HG02610 (cell line): ENCODE results near the gene KLF6.
"Not testable (repeated sequence)": the region's sequence is repeated elsewhere in the genome, so short reads cannot be mapped to it uniquely, and the experiment has no call there.

Experiments
- ATAC-seq: cut with Tn5 transposase; IDR thresholded peaks from one replicate; pipeline ENCODE4 v1.9.1; 2021; ENCODE audit warnings: mild to moderate bottlenecking, moderate library complexity; ENCODE audit not compliant: unreplicated experiment

KLF6 gene

DNA sequence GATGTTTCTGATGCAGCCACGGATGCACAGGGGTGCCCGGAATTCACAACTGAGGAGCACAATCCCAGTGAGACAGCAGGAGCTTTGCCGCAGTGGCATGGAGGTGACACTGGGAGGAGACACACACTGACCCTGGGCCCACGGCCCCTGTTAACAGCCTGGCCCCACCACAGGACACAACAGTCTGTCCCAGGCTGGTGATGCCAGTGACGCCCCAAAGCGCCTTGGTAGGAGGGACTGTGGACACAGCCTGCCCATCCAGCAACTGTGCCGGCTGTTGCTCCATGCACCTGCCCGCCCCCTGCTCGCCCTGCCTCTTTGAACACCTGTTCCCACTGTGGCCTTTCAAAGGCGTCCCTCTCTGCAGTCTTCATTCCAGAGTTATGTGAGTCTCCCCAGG is 49.8 kb downstream of the KLF6 start:
- no peak for ATAC-seq

DNA sequence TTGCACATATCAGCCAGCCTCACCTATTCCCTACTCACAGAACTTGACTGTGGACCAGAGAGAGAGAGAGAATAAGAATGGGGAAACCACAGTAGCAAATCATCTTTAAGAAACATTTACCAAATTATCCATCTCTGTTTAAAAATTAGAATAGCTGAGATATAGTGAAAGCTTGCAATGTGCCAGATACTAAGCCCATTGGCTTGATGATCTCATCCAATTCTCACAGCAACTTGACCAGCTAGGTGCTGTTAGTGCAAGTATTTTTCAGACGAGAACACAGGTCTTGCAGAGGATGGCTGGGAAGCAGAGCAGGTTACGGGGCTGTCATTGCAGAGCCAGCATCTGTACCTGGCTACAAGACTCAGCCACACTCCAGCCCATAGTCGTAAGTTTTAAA is 50.9 kb downstream of the KLF6 start:
- ATAC-seq: no peak

DNA sequence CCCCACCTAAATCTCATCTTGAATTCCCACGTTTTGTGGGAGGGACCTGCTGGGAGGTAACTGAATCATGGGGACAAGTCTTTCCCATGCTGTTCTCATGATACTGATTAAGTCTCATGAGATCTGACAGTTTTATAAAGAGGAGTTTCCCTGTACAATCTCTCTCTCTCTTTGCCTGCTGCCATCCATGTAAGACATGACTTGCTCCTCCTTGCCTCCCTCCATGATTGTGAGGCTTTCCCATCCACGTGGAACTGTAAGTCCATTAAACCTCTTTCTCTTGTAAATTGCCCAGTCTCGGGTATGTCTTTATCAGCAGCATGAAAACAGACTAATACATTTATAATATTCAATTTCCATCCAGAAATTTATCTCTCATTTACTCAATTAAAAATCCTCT is 52.8 kb downstream of the KLF6 start:
- not testable (repeated sequence) for ATAC-seq

DNA sequence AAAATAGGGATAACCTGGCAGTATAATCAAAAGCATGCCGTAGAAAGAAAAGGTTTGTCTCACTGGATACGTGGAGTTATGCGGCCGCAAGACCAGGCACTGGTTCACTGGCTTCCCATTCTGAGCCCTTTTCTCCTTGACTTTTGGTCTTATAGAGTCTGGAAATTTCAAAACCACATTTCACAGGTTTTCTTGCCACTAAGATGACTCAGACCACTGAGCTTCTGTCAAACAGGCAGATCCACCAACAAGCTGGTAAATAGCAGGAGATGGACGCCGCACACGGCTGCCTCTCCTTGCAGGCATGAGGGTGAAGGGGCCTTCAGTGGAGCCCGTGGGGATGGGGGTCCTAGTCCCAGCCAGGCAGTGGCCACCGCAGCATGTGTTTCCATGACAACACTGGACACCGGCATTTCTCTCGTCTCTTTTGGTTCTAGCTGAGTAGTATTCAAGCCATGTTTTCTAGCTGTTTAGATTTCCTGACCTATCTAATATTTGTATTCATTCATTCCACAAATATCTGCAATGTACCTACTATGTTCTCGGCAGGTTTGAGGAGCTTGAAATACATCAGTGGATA is 55.5 kb downstream of the KLF6 start:
- no peak for ATAC-seq

DNA sequence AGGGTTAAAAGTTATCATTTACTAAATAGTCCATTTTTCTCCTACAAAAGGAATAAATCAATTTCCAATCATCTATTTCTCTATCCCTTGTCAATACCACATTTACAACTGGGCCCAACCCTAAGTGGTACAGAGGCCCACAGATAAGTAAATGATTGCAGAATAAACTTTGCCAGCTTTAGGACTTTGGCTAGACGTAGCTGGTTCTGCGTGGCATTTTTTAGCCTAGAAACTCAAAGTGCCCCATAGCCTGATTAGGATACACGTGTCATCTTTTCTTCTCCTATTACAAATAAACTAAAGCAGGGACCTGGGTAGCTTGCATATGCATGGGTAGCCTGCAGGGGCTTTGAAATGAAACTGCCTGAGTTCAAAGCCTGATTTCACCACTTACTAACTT is 56.4 kb downstream of the KLF6 start:
- no peak for ATAC-seq

DNA sequence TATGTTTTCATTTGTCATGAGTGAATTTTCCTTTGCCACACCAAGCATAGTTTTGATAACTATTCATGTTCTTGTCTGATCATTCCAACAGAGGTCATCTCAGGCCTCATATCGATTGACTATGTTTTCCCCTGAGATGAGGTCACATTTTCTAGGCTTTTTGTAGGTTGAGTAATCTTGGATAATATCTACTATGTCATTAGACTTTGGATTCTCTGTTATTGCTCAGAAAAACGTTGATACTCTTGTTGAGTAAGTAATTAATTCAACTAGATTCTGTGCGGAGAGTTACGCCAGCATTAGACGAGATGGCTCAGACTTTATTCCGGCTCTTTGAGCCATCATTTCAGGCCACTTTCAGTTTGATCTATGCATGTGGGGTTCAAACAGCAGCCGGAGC is 57.7 kb downstream of the KLF6 start:
- no peak for ATAC-seq
